ENCODE data around the gene MCHR2. TPM values are rescaled to one million over a fixed set of nuclear protein-coding genes. Genes with fewer than 3 reads are reported as not detected.
"Not testable (repeated sequence)": the region's sequence is repeated elsewhere in the genome, so short reads cannot be mapped to it uniquely, and the experiment has no call there.

Gene MCHR2
- total RNA-seq: not detected

GRCh38 chr6:99993533-99994251 is at the start of gene MCHR2:
Gene MCHR2, minus strand, starts transcription at chr6:99994223. Its CDS starts 38,076 bp downstream, at chr6:99956147.
- peak; percentile 11 to 19 for DNase-seq
- Histone ChIP-seq H3K27ac (no peak within 1 kb of the TSS), H3K4me3 (replicated peaks in 1 of 3) (peak within 1 kb of the TSS in 2 of 3 donors; percentile 17 to 19), H3K27me3 (no peaks in the 10 kb centered on the region), H3K36me3 (no peaks in the 10 kb centered on the region), H3K4me1 (peaks cover 0 to 9% of the 10 kb centered on the region in 2 donors), H3K9me3 (no peaks in the 10 kb centered on the region)
- TF ChIP-seq CTCF (IDR thresholded peaks at IDR 0.05): no peak
- TF ChIP-seq POLR2A (IDR thresholded peaks at IDR 0.05): no peak
- intact Hi-C loops (cut with DNase I): no loop called here
- WGBS, 2 donors: 3 to 8% methylated on average over 30 to 46 of the region's 64 CpGs

DNA sequence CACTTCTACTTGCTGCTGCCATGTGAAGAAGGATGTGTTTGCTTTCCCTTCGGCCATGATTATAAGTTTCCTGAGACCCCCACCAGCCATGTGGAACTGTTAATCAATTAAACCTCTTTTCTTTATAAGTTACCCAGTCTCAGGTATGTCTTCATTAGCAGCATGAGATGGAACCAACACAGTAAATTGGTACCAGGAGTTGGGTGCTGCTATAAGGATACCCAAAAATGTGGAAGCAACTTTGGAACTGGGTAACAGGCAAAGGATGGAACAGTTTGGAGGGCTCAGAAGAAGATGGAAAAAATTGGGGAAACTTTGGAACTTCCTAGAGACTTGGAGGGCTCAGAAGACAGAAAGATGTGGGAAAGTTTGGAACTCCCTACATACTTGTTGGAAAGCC is 44.5 kb upstream of the MCHR2 start:
- H3K27me3 ChIP-seq; H3K9me3 ChIP-seq; intact Hi-C loops (cut with DNase I); H3K4me1 ChIP-seq; H3K4me3 ChIP-seq (replicated peaks in 1 of 3); DNase-seq; H3K36me3 ChIP-seq; H3K27ac ChIP-seq: not testable (repeated sequence)
- WGBS, 2 donors: 0 to 97% methylated on average over 1 of the region's 1 CpG

DNA sequence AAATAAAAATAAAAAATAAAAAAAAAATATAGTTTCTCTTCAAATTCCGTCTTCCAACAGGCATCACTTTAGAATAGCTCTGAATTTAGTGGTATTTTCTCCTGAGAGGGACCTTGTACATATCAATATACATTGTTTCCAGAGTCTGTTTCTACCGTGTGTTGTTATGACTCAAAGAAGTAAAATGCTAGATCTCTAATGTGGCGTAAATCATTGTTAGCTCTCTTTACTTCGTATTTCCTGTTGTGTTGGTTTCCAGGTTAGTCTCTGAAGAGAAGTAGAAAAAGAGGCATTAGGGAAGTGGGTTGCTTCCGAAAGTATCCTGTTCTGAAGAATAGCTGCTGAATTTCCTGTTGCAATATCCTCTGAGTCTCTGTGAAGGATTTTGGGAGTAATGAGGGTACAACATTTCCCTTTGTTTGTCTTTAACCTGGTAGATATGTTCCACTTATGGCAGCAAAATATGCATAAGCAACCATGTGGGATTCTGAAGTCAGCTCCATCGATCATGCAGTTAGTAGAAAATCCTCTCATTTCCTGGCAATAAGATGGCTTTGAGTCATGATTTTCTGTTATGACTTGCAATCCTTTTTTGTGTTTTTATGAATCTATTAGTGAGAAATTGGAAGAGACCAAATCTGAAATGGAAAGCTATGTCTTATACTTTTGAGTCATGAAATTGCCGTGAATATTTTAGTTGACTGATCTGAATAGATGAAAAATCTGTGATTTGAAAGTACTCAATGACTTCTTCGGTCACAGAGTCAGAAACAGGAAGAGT is 42.0 kb upstream of the MCHR2 start:
- DNase-seq: no peak
- Histone ChIP-seq H3K4me1 (no peaks in the 10 kb centered on the region), H3K36me3 (no peaks in the 10 kb centered on the region), H3K27ac (no peak overlapping the region), H3K9me3 (no peaks in the 10 kb centered on the region), H3K27me3 (no peaks in the 10 kb centered on the region), H3K4me3 (replicated peaks in 1 of 3) (no peak overlapping the region)
- intact Hi-C loops (cut with DNase I): no loop called here
- WGBS, 2 donors: 74 to 76% methylated on average over 8 of the region's 8 CpGs
- TF ChIP-seq POLR2A (IDR thresholded peaks at IDR 0.05): no peak
- TF ChIP-seq CTCF (IDR thresholded peaks at IDR 0.05): no peak

- Histone ChIP-seq H3K4me1 (no peaks in the 10 kb centered on the region), H3K27me3 (no peaks in the 10 kb centered on the region), H3K27ac (no peak overlapping the region), H3K4me3 (replicated peaks in 1 of 3) (no peak overlapping the region), H3K36me3 (no peaks in the 10 kb centered on the region), H3K9me3 (no peaks in the 10 kb centered on the region)
- TF ChIP-seq POLR2A (IDR thresholded peaks at IDR 0.05): no peak
- no peak for TF ChIP-seq CTCF (IDR thresholded peaks at IDR 0.05)
- no peak for DNase-seq
- 72 to 79% methylated on average over 2 of the region's 2 CpGs for WGBS, 2 donors
- intact Hi-C loops (cut with DNase I): no loop called here
These were observed 29.8 kb upstream of the MCHR2 start for GRCh38 chr6:100023798-100024197.

DNA sequence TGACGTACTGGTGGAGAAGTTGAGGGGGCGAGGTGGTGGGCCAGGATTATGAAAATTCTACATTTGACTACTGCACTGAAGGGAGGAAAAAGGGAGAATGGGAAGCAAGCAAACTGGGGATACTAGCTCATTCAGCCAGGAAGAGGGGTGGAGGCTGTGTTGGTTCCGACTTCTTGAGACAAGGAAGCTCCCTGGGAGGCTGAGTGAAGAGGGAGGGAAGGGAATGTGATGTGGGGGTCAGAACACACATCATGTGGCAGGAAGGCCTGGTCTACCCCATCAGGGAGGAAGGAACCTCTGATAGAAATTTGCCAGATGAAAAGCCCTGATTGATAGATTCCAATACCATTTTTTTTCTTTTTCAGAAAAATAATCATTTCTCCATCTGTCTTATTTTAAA is 28.8 kb upstream of the MCHR2 start:
- intact Hi-C loops (cut with DNase I): no loop called here
- no peak overlapping the region for H3K4me3 ChIP-seq (replicated peaks in 1 of 3)
- H3K36me3 ChIP-seq: no peaks in the 10 kb centered on the region
- WGBS, 2 donors: 85 to 87% methylated on average over 3 of the region's 3 CpGs
- H3K9me3 ChIP-seq: no peaks in the 10 kb centered on the region
- TF ChIP-seq POLR2A (IDR thresholded peaks at IDR 0.05) (no peak), CTCF (IDR thresholded peaks at IDR 0.05) (no peak)
- H3K27ac ChIP-seq: no peak overlapping the region
- H3K4me1 ChIP-seq: no peaks in the 10 kb centered on the region
- no peak for DNase-seq
- no peaks in the 10 kb centered on the region for H3K27me3 ChIP-seq

Measured in thyroid gland (tissue), 4 donors.